HepG2 (cell line): ENCODE results near the gene CBFA2T2. TPM values are rescaled to one million over a fixed set of nuclear protein-coding genes. Genes with fewer than 3 reads are reported as not detected.

Source experiments
- AGO2 ChIP-seq: fragments of 200-400 bp; formaldehyde crosslinking; optimal IDR thresholded peaks from 2 replicates; pipeline ENCODE3; 2017; ENCODE audit warnings: mild to moderate bottlenecking, low read depth, low read length, moderate library complexity
- CERS6 ChIP-seq: sonication (generic); formaldehyde crosslinking; IDR thresholded peaks from 2 replicates; pipeline ENCODE4 v1.5.0; 2020; ENCODE audit warnings: missing genetic modification reagents
- EZH2 ChIP-seq: conservative IDR thresholded peaks from 2 replicates; pipeline ENCODE4 v1.6.1; 2012; ENCODE audit warnings: mild to moderate bottlenecking, low read depth, low read length, moderate library complexity
- ISL2 ChIP-seq: sonication (generic); formaldehyde crosslinking; IDR thresholded peaks from 2 replicates; pipeline ENCODE4 v1.5.0; 2020; ENCODE audit warnings: missing genetic modification reagents
- PCBP1 ChIP-seq: fragments of 200-400 bp; formaldehyde crosslinking; IDR thresholded peaks from 2 replicates; pipeline ENCODE4 v1.6.1; 2017; ENCODE audit warnings: mild to moderate bottlenecking, low read depth, low read length, borderline replicate concordance
- RCOR2 ChIP-seq: IDR thresholded peaks from 2 replicates; pipeline ENCODE4 v1.6.1; 2016; ENCODE audit warnings: missing biosample characterization, missing genetic modification reagents
- REL ChIP-seq: sonication (generic); formaldehyde crosslinking; conservative IDR thresholded peaks from 2 replicates; pipeline ENCODE4 v1.8.0; 2022; ENCODE audit warnings: mild to moderate bottlenecking, missing genetic modification reagents, moderate library complexity
- SMC3 ChIP-seq: IDR thresholded peaks from 2 replicates; pipeline ENCODE4 v1.6.1; 2011; ENCODE audit warnings: low read length, improper control_type of control experiment
- TBL1XR1 ChIP-seq: fragments of 150-350 bp; IDR thresholded peaks from 2 replicates; pipeline ENCODE4 v1.6.1; 2014; ENCODE audit warnings: borderline replicate concordance, low read length; ENCODE audit not compliant: partially characterized antibody
- TCF12 ChIP-seq, 2 experiments: fragments of 450-650 bp in 1 of 2; sonication (generic) in 1 of 2; formaldehyde crosslinking in 1 of 2; IDR thresholded peaks; 2 replicates each; pipeline versions ENCODE4 v1.6.1 to v1.8.0; 2017 to 2022; ENCODE audit warnings: antibody characterized with exemption in 1 of 2, mild to moderate bottlenecking in 1 of 2, missing genetic modification reagents in 1 of 2, moderate library complexity in 1 of 2
- ZFY ChIP-seq: sonication (generic); formaldehyde crosslinking; IDR thresholded peaks from 2 replicates; pipeline ENCODE4 v1.4.0; 2020; ENCODE audit warnings: missing genetic modification reagents
- ZHX1 ChIP-seq: sonication (generic); formaldehyde crosslinking; IDR thresholded peaks from 2 replicates; pipeline ENCODE4 v1.8.1; 2022; ENCODE audit warnings: low read depth, mild to moderate bottlenecking, missing genetic modification reagents
- ZNF512 ChIP-seq: sonication (generic); formaldehyde crosslinking; IDR thresholded peaks from 2 replicates; pipeline ENCODE4 v1.4.0; 2020; ENCODE audit warnings: mild to moderate bottlenecking, missing genetic modification reagents
- ZNF577 ChIP-seq: sonication (generic); formaldehyde crosslinking; IDR thresholded peaks from 2 replicates; pipeline ENCODE4 v1.4.0; 2020; ENCODE audit warnings: mild to moderate bottlenecking, low read depth, missing genetic modification reagents, borderline replicate concordance
- ZNF598 ChIP-seq: sonication (generic); formaldehyde crosslinking; IDR thresholded peaks from 2 replicates; pipeline ENCODE4 v1.5.1; 2020; ENCODE audit warnings: mild to moderate bottlenecking, missing genetic modification reagents, borderline replicate concordance
- polyA plus RNA-seq, 8 experiments: library from polyadenylated mRNA; depleted of rRNA in 3 of 8; stranded (reverse) in 7 of 8; unstranded in 1 of 8; fragments of >200 nt; fragmentation: Illumina TruSeq in 4 of 8; extraction: Trizol in 4 of 8; gene quantifications; 2 replicates each; pipeline versions ENCODE4 v1.2.1 to v1.2.3, GENCODE V29; 2011 to 2016; ENCODE audit warnings: low read depth in 4 of 8, missing spikeins in 1 of 8, mixed read lengths in 1 of 8; ENCODE audit not compliant: insufficient read depth in 1 of 8
- total RNA-seq, 5 experiments: library from RNA; depleted of rRNA; stranded (reverse); fragments of >200 nt; fragmentation: Illumina TruSeq; extraction: Trizol; gene quantifications; 2 replicates each; pipeline ENCODE4 v1.2.3, GENCODE V29; 2016; ENCODE audit warnings: low read depth in 1 of 5
- TF ChIP-seq, protein P1 (sequence below): sonication (generic); formaldehyde crosslinking; IDR thresholded peaks from 2 replicates; pipeline ENCODE4 v1.4.0; 2020; ENCODE audit warnings: missing genetic modification reagents, borderline replicate concordance
- TF ChIP-seq, protein P2 (sequence below): IDR thresholded peaks from 2 replicates; pipeline ENCODE4 v1.6.1; 2016; ENCODE audit warnings: low read depth, control low read depth

Gene CBFA2T2
- total and polyA plus RNA-seq, 2 of the 13 experiments (the other 11 are each of a cell fraction or from before 2014, with no cell fraction given), result 6.3 to 21.2 TPM

GRCh38 chr20:33555755-33556154 is 65.9 kb downstream of the CBFA2T2 start (continued):
- TF ChIP-seq ZNF577 (no peak), RCOR2 (CRISPR knock-in tag) (no peak), EZH2 (no peak), ZFY (no peak), ISL2 (CRISPR knock-in tag) (no peak), AGO2 (no peak), ZHX1 (CRISPR knock-in tag) (no peak), CERS6 (CRISPR knock-in tag) (no peak), PCBP1 (no peak), REL (CRISPR knock-in tag) (no peak), TBL1XR1 (no peak), ZNF512 (no peak), SMC3 (no peak), TCF12 (IDR thresholded peaks at IDR 0.05) (no peak), TCF12 (CRISPR knock-in tag; IDR thresholded peaks at IDR 0.05) (no peak), ZNF598 (no peak)
- TF ChIP-seq, protein P1, sequence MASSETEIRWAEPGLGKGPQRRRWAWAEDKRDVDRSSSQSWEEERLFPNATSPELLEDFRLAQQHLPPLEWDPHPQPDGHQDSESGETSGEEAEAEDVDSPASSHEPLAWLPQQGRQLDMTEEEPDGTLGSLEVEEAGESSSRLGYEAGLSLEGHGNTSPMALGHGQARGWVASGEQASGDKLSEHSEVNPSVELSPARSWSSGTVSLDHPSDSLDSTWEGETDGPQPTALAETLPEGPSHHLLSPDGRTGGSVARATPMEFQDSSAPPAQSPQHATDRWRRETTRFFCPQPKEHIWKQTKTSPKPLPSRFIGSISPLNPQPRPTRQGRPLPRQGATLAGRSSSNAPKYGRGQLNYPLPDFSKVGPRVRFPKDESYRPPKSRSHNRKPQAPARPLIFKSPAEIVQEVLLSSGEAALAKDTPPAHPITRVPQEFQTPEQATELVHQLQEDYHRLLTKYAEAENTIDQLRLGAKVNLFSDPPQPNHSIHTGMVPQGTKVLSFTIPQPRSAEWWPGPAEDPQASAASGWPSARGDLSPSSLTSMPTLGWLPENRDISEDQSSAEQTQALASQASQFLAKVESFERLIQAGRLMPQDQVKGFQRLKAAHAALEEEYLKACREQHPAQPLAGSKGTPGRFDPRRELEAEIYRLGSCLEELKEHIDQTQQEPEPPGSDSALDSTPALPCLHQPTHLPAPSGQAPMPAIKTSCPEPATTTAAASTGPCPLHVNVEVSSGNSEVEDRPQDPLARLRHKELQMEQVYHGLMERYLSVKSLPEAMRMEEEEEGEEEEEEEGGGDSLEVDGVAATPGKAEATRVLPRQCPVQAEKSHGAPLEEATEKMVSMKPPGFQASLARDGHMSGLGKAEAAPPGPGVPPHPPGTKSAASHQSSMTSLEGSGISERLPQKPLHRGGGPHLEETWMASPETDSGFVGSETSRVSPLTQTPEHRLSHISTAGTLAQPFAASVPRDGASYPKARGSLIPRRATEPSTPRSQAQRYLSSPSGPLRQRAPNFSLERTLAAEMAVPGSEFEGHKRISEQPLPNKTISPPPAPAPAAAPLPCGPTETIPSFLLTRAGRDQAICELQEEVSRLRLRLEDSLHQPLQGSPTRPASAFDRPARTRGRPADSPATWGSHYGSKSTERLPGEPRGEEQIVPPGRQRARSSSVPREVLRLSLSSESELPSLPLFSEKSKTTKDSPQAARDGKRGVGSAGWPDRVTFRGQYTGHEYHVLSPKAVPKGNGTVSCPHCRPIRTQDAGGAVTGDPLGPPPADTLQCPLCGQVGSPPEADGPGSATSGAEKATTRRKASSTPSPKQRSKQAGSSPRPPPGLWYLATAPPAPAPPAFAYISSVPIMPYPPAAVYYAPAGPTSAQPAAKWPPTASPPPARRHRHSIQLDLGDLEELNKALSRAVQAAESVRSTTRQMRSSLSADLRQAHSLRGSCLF (CRISPR knock-in tag), result no peak
- TF ChIP-seq, protein P2, sequence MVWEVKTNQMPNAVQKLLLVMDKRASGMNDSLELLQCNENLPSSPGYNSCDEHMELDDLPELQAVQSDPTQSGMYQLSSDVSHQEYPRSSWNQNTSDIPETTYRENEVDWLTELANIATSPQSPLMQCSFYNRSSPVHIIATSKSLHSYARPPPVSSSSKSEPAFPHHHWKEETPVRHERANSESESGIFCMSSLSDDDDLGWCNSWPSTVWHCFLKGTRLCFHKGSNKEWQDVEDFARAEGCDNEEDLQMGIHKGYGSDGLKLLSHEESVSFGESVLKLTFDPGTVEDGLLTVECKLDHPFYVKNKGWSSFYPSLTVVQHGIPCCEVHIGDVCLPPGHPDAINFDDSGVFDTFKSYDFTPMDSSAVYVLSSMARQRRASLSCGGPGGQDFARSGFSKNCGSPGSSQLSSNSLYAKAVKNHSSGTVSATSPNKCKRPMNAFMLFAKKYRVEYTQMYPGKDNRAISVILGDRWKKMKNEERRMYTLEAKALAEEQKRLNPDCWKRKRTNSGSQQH (CRISPR knock-in tag), result no peak
